ENCODE data around the gene RTL1. TPM values are rescaled to one million over a fixed set of nuclear protein-coding genes. Genes with fewer than 3 reads are reported as not detected.

RTL1 gene
- total and polyA plus RNA-seq, 2 of the 13 experiments (the other 11 are each of a cell fraction or from before 2014, with no cell fraction given): not detected

DNA sequence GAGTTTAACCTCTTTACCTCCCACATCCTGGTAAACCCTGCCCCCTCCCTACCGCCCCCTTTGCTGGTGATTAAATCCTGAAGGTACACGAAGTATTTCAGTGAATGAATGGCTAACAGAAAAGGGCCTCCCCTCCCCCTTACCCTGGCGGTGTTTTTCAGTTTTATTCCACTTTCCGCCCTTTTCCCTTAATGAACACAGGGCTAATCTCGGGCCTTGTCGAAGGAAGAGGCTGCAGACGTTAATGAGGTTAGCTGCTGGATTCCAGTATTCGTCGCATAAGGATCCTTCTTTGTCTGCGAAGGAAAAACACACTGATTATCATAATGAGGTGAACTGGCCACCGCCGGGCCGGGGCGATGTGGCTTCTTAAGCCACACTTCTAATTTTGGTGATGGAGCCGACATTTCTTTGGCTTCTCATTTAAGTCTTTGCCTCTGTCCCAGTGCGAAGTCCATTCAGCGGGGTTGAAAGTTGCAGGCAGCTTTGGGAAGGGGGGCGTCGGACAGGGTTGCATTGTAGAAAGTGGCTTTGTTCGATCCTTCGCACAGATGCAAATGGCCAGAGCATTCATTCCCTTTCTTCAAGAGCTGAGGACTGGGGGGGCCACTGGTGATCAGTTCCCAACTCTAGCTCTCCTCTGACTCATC, 71.1 kb downstream of the RTL1 start (continued):
- TF ChIP-seq JARID2 (CRISPR knock-in tag; IDR thresholded peaks at IDR 0.05; ENCODE audit: insufficient replicate concordance) (no peak), NCOA2 (CRISPR knock-in tag; IDR thresholded peaks at IDR 0.05) (no peak), ZNF841 (CRISPR knock-in tag; IDR thresholded peaks at IDR 0.05; ENCODE audit: borderline replicate concordance) (no peak), NR2F2 (IDR thresholded peaks at IDR 0.05; ENCODE audit: borderline replicate concordance, low read depth) (no peak), ZNF883 (CRISPR knock-in tag; IDR thresholded peaks at IDR 0.05; ENCODE audit: not compliant biosample characterization) (no peak), TRIM24 (CRISPR knock-in tag; IDR thresholded peaks at IDR 0.05) (no peak), ZNF225 (CRISPR knock-in tag; IDR thresholded peaks at IDR 0.05) (no peak), U2AF1 (optimal IDR thresholded peaks at IDR 0.05; ENCODE audit: low read depth, low read length) (no peak), HNRNPL (IDR thresholded peaks at IDR 0.05; ENCODE audit: low read depth, low read length) (no peak)
- TF ChIP-seq, protein P1, sequence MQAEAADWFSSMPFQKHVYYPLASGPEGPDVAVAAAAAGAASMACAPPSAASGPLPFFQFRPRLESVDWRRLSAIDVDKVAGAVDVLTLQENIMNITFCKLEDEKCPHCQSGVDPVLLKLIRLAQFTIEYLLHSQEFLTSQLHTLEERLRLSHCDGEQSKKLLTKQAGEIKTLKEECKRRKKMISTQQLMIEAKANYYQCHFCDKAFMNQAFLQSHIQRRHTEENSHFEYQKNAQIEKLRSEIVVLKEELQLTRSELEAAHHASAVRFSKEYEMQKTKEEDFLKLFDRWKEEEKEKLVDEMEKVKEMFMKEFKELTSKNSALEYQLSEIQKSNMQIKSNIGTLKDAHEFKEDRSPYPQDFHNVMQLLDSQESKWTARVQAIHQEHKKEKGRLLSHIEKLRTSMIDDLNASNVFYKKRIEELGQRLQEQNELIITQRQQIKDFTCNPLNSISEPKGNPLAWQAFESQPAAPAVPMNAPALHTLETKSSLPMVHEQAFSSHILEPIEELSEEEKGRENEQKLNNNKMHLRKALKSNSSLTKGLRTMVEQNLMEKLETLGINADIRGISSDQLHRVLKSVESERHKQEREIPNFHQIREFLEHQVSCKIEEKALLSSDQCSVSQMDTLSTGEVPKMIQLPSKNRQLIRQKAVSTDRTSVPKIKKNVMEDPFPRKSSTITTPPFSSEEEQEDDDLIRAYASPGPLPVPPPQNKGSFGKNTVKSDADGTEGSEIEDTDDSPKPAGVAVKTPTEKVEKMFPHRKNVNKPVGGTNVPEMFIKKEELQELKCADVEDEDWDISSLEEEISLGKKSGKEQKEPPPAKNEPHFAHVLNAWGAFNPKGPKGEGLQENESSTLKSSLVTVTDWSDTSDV (CRISPR knock-in tag; IDR thresholded peaks at IDR 0.05): no peak
- TF ChIP-seq, protein P2, sequence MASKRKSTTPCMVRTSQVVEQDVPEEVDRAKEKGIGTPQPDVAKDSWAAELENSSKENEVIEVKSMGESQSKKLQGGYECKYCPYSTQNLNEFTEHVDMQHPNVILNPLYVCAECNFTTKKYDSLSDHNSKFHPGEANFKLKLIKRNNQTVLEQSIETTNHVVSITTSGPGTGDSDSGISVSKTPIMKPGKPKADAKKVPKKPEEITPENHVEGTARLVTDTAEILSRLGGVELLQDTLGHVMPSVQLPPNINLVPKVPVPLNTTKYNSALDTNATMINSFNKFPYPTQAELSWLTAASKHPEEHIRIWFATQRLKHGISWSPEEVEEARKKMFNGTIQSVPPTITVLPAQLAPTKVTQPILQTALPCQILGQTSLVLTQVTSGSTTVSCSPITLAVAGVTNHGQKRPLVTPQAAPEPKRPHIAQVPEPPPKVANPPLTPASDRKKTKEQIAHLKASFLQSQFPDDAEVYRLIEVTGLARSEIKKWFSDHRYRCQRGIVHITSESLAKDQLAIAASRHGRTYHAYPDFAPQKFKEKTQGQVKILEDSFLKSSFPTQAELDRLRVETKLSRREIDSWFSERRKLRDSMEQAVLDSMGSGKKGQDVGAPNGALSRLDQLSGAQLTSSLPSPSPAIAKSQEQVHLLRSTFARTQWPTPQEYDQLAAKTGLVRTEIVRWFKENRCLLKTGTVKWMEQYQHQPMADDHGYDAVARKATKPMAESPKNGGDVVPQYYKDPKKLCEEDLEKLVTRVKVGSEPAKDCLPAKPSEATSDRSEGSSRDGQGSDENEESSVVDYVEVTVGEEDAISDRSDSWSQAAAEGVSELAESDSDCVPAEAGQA (IDR thresholded peaks at IDR 0.05; ENCODE audit: low read depth): no peak
- TF ChIP-seq, protein P2 (CRISPR knock-in tag; IDR thresholded peaks at IDR 0.05; ENCODE audit: borderline replicate concordance): no peak
- TF ChIP-seq, protein P3, sequence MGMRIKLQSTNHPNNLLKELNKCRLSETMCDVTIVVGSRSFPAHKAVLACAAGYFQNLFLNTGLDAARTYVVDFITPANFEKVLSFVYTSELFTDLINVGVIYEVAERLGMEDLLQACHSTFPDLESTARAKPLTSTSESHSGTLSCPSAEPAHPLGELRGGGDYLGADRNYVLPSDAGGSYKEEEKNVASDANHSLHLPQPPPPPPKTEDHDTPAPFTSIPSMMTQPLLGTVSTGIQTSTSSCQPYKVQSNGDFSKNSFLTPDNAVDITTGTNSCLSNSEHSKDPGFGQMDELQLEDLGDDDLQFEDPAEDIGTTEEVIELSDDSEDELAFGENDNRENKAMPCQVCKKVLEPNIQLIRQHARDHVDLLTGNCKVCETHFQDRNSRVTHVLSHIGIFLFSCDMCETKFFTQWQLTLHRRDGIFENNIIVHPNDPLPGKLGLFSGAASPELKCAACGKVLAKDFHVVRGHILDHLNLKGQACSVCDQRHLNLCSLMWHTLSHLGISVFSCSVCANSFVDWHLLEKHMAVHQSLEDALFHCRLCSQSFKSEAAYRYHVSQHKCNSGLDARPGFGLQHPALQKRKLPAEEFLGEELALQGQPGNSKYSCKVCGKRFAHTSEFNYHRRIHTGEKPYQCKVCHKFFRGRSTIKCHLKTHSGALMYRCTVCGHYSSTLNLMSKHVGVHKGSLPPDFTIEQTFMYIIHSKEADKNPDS (CRISPR knock-in tag; IDR thresholded peaks at IDR 0.05): no peak
